Lower lobe of right lung (tissue), 2 donors: ENCODE results near the gene TMEM217. TPM values are rescaled to one million over a fixed set of nuclear protein-coding genes. Genes with fewer than 3 reads are reported as not detected.
A peak's percentile ranks its signal among the peaks of the same experiment; 100 is the strongest.

ENCODE experiments used
- ATAC-seq, 2 donors: fragments of 200-7000 bp; cut with Tn5 transposase; one replicate each; pipeline ENCODE4 v1.9.1; 2020 to 2022; ENCODE audit warnings: mild to moderate bottlenecking in 2 of 2, moderate library complexity in 2 of 2
- DNase-seq: peaks from one replicate; pipeline ENCODE4 v3.0.0-alpha.2; 2020
- H3K27ac ChIP-seq: fragments of 200-600 bp; one replicate; pipeline ENCODE4 v1.8.0; 2022
- H3K27me3 ChIP-seq: fragments of 200-600 bp; one replicate; pipeline ENCODE4 v1.8.0; 2022; ENCODE audit warnings: low read depth
- H3K36me3 ChIP-seq: fragments of 200-600 bp; one replicate; pipeline ENCODE4 v1.8.0; 2022; ENCODE audit warnings: mild to moderate bottlenecking
- H3K4me1 ChIP-seq: fragments of 200-600 bp; one replicate; pipeline ENCODE4 v1.8.0; 2022
- H3K4me3 ChIP-seq: fragments of 200-600 bp; one replicate; pipeline ENCODE4 v1.8.0; 2022; ENCODE audit warnings: mild to moderate bottlenecking
- H3K9me3 ChIP-seq: fragments of 200-600 bp; one replicate; pipeline ENCODE4 v1.8.0; 2022
- CTCF ChIP-seq: fragments of 200-600 bp; IDR thresholded peaks from one replicate; pipeline ENCODE4 v1.8.0; 2022; ENCODE audit warnings: antibody characterized with exemption, mild to moderate bottlenecking
- intact Hi-C: fragments of 100-400 bp; cut with DNase I; formaldehyde crosslinking; loops from one replicate; pipeline ENCODE4 v1.11.0; 2022
- total RNA-seq: library from RNA; stranded (reverse); fragmentation: NEBNext Ultra II Directional; extraction: Animal tissue kit (Norgen Biotek cat#: 25700); gene quantifications from one replicate; pipeline ENCODE4 v1.2.1, GENCODE V29; 2021
- donor health status: DM: no; HTN: yes; CAD: no; lungs with severe emphysema.

Gene TMEM217
- total RNA-seq, 1 donor from 2014 or later = 1.1 TPM

GRCh38 chr6:37218511-37218910 lies 39.4 kb downstream of the TMEM217 start:
- Histone ChIP-seq H3K4me3 (no peak overlapping the region), H3K9me3 (no peaks in the 10 kb centered on the region), H3K27me3 (no peaks in the 10 kb centered on the region), H3K4me1 (peaks cover 21% of the 10 kb centered on the region), H3K36me3 (no peaks in the 10 kb centered on the region), H3K27ac (no peak overlapping the region)
- ATAC-seq (no peak), DNase-seq (no peak)
- no peak for TF ChIP-seq CTCF
- intact Hi-C loops = no loop called here

GRCh38 chr6:37218061-37218460 lies 39.9 kb downstream of the TMEM217 start:
- Histone ChIP-seq H3K36me3 (no peaks in the 10 kb centered on the region), H3K4me3 (no peak overlapping the region), H3K9me3 (no peaks in the 10 kb centered on the region), H3K4me1 (peaks cover 18% of the 10 kb centered on the region), H3K27ac (no peak overlapping the region), H3K27me3 (no peaks in the 10 kb centered on the region)
- DNase-seq = no peak
- no peak for ATAC-seq
- TF ChIP-seq CTCF = no peak
- intact Hi-C loops = no loop called here

- intact Hi-C loops = no loop called here
Observed at GRCh38 chr6:37212268-37212667, 45.7 kb downstream of the TMEM217 start.

GRCh38 chr6:37210313-37210968 lies 47.5 kb downstream of the TMEM217 start:
- no peak overlapping the region for H3K27ac ChIP-seq
- H3K4me1 ChIP-seq = peaks cover 10% of the 10 kb centered on the region
- no peak overlapping the region for H3K4me3 ChIP-seq
- peak; percentile 94 for TF ChIP-seq CTCF
- intact Hi-C loops = no loop called here
- no peak for DNase-seq
- no peaks in the 10 kb centered on the region for H3K36me3 ChIP-seq
- H3K27me3 ChIP-seq = no peaks in the 10 kb centered on the region
- no peaks in the 10 kb centered on the region for H3K9me3 ChIP-seq
- peak; percentile 75 to 83 for ATAC-seq

More at GRCh38 chr6:37212268-37212667, 45.7 kb downstream of the TMEM217 start:
- H3K36me3 ChIP-seq = no peaks in the 10 kb centered on the region
- H3K4me1 ChIP-seq = peaks cover 10% of the 10 kb centered on the region
- H3K27ac ChIP-seq = no peak overlapping the region
- no peak overlapping the region for H3K4me3 ChIP-seq
- no peak for TF ChIP-seq CTCF
- ATAC-seq (no peak), DNase-seq (no peak)
- H3K9me3 ChIP-seq = no peaks in the 10 kb centered on the region
- H3K27me3 ChIP-seq = no peaks in the 10 kb centered on the region

- Histone ChIP-seq H3K4me3 (no peak overlapping the region), H3K36me3 (no peaks in the 10 kb centered on the region), H3K27ac (no peak overlapping the region), H3K9me3 (no peaks in the 10 kb centered on the region), H3K4me1 (peaks cover 10% of the 10 kb centered on the region), H3K27me3 (no peaks in the 10 kb centered on the region)
- no peak for TF ChIP-seq CTCF
- DNase-seq (no peak), ATAC-seq (no peak)
- intact Hi-C loops = loop anchor here (10.0 kb wide), 2 partner anchors 185 to 325 kb away; partner anchors contain the start of gene C6orf89
Observed at GRCh38 chr6:37209461-37210205, 48.3 kb downstream of the TMEM217 start.
